Measurements from ENCODE around the gene HRCT1.

HRCT1 gene

DNA sequence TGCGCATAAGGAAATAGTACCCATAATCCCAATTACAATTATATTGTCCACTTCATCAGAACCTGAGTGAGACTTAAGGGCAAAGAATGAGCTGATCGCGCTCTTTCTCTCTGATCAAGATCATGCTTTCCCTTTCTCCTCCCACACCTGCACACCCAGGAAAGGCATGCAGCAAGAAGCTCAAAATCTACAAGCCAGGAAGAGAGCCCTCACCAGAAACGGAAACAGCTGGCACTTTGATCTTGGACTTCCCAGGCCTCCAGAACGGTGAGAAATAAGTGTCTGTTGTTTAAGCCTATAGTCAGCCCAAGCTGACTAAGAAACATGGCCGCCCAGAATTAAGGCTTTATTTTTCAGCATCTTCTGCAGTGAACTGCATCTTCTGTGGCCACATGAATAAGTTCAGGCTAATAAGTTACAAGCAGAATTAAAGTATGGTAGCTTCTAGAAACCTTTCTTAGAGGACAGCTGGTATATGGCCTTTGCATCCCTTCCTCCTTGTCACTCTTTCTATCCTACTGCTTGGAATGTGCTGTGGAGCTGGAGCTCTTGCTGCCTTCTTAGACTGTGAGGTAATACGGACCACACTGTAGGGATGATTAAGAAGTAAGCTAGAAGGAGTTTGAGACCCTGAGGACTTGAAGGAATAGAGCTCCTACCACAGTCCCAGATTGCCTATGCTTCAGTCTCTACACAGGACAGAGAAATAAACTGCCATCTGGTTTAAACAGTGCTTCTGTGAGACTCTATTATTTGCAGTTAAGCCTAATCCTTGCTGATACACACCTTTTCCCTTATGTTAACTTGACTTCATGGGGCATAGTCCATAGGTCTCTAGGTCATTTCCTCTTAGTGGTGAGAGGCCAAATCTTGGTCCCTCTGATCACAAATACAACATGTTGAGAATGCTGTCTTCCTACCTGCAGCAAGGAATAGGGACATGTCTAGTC is 34.7 kb downstream of the HRCT1 start:
- H3K4me3 ChIP-seq (ENCODE audit: low read depth, low read length) = no peak overlapping the region

DNA sequence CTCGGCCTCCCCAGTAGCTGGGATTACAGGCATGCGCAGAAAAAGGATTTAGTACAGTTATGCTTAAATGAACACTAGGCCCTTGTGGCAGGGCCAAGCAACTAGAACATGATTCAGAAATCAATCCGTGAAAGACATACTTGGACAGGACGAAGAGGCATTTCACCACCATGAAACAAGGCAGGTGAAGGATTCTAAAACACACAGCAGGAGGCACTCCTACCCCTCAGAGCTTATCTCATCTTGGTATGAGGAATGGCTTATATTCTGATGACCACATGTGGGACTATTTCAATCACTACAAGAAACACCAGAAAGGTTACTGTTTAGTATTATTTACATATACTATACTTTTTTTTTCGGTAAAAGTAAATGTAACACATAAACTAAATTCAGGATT is 36.3 kb downstream of the HRCT1 start:
- H3K4me3 ChIP-seq (ENCODE audit: low read depth, low read length) = no peak overlapping the region

GRCh38 chr9:35944173-35944572 is 38.2 kb downstream of the HRCT1 start:
- H3K4me3 ChIP-seq (ENCODE audit: low read depth, low read length) = no peak overlapping the region

DNA sequence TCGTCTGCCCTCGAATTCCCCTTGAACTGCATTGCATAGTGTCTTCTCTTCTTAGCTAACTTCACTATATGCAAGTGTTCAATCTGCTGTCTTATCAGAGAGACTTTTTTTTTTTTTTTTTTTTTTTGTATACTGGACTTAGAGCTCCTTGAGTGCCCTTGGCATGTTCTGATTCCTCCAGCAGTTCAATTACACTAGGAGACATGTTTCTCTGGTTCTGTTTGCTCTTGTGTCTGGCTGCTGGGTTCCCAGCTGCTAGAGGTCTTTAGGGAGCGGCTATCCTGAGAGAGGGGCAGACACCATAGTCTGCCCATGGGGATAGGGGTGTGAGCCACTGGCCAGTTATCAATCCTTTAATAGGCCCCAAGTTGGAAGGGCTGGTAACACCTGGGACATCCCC is 38.8 kb downstream of the HRCT1 start:
- H3K4me3 ChIP-seq (ENCODE audit: low read depth, low read length) = no peak overlapping the region

- H3K4me3 ChIP-seq (ENCODE audit: low read depth, low read length) = no peak overlapping the region
Measured at GRCh38 chr9:35945341-35946018, 39.5 kb downstream of the HRCT1 start.

- no peak overlapping the region for H3K4me3 ChIP-seq (ENCODE audit: low read depth, low read length)
Measured at GRCh38 chr9:35948451-35948850, 42.4 kb downstream of the HRCT1 start.

DNA sequence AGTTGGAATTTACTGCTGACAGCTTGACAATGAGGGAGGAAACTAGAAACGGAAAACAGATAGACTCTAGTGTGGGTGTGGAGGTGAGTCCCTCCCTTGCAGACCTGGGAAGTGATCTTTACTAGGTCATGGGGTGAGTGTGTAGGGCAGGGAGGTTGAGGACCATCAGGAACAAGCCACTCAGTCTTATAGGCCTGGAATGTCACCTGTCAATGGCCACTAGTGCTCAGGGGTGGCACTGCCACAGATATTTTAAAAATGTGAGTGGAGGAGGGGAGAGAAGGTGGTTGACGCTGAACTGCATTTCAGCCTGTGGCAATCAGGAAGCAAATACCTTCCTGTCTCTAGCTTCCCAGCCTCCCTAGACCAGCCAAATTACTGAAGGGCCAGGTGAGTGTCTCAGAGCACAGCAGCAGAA is 42.9 kb downstream of the HRCT1 start:
- no peak overlapping the region for H3K4me3 ChIP-seq (ENCODE audit: low read depth, low read length)

DNA sequence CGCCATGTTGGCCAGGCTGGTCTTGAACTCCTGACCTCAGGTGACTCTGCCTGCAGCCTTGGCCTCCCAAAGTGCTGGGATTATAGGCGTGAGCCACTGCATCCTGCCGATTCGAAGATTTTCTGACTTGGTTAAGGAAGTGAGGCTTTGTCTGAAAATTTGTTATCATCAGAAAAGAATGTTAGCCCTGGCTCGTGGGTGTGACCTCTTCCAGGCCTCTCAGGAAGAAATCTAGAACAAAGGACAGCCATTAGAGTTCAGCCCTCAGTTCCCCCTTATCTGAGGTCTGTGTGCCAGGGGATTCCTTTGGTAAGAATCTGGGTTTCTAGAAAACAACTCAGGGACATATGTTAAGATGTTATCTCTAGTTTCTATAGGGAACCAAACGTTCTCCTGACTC is 45.7 kb downstream of the HRCT1 start:
- no peak overlapping the region for H3K4me3 ChIP-seq (ENCODE audit: low read depth, low read length)

DNA sequence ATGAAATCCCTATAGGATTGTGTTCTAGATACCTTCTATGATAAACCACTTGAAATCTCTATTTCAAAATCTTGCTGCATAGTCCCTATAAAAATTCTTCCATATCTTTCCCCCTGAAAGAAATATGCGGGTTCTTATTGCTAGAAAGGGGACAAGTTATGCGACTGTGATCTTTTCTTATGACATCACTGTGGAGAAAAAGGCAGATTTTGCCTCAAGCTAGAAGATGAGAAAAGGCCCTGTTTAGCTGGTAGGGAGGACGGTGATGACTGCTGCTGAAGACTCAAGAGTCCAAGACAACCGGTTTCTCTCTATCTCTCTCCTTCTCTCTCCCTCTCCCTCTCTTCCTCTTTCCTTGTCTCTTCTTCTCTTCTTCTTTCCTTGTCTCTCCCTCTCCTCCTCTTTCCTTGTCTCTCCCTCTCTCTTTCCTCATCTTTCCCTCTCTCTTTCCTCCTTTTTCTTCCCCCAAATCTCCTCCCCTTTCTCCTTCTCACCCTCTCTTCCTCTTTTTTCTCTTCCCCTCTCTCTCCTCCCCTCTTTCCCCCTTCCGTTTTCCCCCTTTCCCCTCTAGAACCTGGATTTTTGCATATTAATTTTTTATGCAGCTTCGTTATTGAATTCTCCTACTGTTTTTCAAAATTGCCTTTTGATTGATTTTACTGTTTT is 46.7 kb downstream of the HRCT1 start:
- H3K4me3 ChIP-seq (ENCODE audit: low read depth, low read length) = no peak overlapping the region

DNA sequence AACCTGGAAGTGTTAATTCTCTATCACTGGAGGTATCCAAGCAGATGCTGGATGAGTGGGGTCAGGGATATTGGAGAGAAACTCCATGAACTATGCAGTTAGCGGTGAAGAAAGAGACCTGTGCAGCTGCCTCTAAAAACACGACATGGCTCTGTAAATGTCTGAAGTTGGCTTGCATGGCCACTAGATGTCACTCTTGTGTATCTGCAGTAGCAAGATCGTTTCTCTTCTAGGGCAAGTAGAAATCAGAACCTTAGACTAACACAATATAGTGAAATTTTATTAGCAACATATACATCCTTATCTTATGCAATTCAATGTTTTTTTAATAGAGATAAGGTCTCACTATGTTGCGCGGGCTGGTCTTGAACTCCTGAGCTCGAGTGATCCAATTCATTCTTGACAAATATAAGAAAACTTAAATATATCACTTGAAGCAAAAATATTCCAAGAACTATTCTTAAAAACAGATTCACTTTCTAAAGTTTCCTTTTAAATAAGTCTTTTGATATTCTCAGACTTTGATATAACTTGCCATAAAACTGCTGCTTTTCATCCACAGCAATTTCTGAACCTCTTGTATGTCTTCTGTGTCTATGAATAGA is 49.0 kb downstream of the HRCT1 start:
- no peak overlapping the region for H3K4me3 ChIP-seq (ENCODE audit: low read depth, low read length)

DNA sequence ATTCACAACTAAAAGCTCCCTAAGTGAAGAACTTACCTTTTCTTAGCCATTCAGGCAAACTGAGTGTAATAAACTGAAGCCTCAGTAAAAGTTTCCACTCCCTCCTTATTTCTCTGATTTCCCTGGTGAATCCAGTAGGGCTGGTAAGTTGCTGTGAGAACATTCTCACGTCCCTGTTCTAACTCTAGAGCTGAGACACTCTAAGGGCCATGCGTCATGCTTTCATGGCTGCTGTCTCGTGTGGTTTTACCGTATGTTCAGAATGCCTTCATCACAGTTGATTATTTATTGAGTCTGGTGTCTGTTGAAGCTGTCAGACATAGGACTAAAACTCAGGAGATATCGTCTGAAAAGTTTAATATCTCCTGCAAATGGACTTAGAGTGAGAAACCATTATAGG is 50.6 kb downstream of the HRCT1 start:
- no peak overlapping the region for H3K4me3 ChIP-seq (ENCODE audit: low read depth, low read length)

Data from iPS-11a (cell line).